Left hindlimb (tissue), 1 donor: ENCODE data around the gene ANKRD29.
"Not testable (repeated sequence)": the region's sequence is repeated elsewhere in the genome, so short reads cannot be mapped to it uniquely, and the experiment has no call there.

ENCODE experiments used
- DNase-seq: peaks from one replicate; pipeline ENCODE4 v3.0.0-alpha.2; 2018

The ANKRD29 gene

DNA sequence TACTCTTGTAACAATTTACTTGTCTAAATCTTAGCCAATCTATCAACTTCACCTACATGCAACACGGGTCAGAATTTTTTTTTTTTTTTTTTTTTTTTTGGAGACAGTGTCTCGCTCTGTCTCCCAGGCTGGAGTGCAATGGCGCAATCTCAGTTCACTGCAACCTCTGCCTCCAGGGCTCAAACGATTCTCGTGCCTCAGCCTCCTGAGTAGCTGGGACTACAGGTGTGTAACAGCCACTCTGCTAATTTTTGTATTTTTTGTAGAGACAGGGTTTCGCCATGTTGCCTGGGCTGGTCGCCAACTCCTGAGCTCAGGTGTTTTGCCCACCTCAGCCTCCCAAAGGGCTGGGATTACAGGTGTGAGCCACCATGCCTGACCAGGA is 49.6 kb downstream of the ANKRD29 start:
- not testable (repeated sequence) for DNase-seq

DNA sequence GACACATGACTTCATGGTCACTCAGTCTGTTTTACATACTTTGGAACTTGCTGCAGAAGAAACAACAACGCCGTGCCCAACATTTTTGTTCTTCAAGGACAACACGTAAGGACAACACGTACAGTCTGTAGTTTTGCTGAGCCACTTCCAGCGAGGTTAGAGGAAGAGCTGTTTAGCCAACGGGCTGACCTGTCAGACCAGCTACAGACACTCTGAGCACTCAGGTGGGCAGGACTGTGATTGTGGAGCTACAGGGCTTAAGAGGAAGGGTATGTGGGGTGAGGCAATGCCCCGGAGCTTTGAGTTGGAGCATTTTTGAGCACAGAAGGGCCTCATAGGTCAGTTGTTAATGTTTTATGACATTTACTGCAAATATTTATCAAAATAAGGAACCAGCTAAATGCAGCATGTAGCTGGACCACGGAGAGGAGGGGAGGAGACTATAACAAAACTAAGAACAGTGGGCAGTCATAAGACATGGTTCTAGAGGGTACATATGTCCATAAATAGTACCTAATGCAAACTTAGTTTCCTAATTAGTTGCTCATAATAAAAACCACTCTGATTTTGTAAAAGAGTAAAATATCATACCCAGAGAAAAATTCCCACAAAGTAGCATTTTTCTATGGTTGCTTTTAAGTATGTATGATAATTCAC is 50.1 kb downstream of the ANKRD29 start:
- DNase-seq: no peak

DNA sequence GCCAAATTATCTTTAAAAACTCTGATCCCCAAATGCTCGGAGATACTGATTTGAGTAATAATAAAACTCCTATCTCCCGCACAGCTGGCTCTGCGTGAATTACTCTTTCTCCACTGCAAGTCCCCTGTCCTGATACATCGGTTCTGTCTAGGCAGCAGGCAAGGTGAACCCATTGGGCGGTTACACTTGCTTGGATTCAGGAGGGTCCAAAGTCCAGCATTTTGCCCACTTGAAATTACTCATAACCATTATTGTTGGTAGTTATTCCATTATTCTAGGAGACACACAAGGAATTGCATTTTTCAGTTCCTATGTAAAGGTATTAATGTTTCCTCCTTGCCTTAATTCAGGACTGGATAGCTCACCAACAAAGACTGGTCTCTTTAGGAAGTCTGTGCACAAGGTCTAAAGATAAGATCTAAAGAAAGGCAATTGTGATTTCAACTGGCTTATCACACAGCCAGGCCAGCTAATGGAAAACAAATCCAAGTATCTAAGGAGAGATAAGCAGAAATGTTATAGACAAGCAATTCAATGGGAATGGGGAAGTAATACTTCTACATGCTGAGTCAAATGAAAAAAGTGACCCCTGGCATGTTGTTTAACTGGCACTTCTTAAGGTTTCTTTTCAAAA is 53.2 kb downstream of the ANKRD29 start:
- no peak for DNase-seq

DNA sequence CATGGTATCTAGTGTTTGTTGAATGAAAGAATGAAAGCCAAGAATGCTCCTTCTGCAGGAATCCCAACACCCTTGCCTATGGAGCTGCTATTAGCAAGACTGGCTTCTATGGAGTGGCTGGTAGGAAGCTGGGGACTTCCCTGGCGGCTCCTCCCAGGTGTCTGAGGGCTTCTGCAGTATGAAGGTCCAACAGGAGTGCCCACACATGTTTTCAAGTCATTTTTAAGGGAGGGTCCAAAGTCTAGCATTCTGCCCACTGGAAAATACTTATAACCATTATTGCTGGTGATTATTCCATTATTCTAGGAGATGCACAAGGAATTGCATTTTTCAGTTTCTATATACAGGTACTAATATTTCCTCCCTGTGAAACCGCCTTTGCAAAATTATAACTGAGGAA is 54.5 kb downstream of the ANKRD29 start:
- no peak for DNase-seq

DNA sequence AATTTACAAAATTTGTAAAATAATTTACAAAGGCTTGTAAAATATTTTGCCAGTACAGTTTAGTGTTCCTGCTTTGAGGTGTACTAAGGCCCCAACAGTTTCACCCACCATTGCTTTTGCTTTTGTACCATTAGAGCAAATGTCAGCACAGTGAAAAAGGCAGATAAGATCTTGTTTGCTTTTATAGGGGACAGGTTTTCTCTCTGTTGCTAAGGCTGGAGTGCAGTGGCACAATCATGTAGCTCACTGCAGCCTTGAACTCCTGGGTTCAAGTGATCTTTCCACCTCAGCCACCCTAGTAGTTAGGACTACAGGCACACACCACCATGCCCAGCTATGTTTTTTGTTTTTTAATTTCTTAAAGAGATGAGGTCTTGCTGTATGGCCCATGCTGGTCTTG is 56.8 kb downstream of the ANKRD29 start:
- no peak for DNase-seq

DNA sequence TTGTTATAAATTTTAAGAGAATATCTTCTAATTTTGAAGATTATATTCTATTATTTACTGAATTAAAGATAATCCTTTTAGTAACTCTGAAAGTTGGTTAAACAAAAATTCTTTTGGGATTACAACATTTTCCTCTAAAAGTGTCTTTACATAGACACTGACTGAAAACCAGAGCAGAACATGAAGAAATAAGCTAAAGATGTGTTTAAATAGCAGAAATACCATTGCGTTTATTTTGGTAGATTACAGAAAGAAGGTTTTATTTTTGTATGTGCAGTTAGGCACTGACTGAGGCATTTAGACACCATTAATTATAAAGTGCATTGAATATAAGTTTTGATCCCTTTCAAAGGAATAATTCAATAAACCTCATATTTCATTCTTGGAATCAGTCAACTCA is 62.9 kb downstream of the ANKRD29 start:
- no peak for DNase-seq

DNA sequence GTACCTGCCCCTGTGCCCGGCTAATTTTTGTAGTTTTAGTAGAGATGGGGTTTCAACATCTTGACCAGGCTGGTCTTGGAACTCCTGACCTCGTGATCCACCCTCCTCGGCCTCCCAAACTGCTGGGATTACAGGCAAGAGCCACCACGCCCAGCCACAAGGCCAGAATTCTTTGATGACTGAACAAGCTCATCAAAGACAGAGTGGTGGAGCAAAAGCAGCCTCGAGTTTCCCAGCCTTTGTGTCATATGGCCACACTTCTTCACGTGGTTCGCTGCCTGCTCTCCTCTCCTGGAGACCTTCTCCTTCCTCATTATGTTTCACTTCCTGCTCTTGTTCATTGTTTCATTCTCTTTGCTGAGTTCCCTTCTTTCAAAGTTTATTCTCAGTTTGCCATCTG is 66.5 kb downstream of the ANKRD29 start:
- no peak for DNase-seq

DNA sequence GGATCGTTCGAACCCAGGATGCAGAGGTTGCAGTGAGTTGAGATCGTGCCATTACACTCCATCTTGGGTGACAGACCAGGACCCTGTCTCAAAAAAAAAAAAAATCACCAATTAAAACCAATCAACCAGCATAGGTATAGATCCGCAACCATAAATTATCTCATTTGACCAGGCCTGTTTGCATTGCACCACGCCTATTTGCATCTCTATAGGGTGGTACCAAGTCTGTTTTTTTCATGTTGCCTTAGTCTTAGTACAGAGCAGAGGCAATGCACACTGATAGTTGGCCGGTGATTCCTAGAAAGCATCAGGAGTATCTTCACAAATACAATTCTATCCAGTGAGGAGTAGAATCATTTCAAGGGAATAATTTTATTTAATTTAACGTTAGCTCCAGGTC is 67.1 kb downstream of the ANKRD29 start:
- DNase-seq: no peak

DNA sequence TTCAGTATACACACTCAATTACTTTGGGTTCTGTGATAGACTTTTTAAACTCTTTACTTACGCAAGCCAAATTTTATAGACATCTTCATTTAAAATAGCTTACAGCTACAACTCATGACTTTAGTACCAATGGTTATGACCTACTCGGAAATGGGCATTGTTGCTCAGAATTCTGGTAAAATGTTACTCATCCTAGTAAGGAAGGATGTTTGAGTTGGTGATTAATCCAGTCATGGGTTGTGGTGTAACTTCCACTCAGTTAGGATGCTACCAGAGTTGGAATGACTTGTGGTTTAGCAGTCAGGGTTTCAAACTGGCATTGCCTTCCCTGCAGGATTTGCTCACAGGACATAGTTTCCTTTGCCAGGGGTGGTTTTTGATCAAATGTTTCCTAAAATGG is 69.0 kb downstream of the ANKRD29 start:
- DNase-seq: no peak

DNA sequence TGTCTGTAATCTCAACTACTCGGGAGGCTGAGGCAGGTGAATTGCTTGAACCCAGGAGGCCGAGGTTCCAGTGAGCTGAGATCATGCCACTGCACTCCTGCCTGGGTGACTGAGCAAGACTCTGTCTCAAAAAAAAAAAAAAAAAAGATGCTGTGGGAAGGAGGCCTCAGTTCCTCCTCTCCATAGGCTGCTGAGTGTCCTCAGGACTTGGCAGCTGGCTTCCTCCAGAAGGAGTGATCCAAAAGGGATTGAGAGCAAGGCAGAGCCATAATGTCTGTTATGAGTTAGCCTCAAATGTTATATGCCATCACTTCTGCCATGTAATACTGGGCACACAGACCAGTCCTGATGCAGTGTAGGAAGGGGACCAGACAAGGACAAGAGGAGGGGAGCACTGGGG is 69.8 kb downstream of the ANKRD29 start:
- DNase-seq: no peak

DNA sequence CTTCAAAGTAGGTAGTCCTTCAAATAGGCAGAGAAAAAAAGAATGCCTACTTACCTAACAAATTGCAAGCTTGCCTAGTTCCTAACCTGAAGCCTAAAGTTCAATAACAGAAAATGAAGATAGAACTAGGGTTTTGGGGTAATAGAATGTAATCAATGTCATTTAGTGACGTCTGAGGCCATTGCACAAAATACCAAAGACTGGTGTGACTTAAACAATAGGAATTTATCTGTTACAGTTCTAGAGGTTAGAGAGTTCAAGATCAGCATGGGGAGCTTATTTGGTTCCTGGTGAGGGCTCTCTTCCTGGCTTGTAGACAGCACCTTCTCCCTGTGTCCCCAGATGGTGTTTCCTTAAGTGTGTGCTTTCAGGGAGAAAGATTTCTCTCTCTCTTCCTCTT is 71.7 kb downstream of the ANKRD29 start:
- no peak for DNase-seq

DNA sequence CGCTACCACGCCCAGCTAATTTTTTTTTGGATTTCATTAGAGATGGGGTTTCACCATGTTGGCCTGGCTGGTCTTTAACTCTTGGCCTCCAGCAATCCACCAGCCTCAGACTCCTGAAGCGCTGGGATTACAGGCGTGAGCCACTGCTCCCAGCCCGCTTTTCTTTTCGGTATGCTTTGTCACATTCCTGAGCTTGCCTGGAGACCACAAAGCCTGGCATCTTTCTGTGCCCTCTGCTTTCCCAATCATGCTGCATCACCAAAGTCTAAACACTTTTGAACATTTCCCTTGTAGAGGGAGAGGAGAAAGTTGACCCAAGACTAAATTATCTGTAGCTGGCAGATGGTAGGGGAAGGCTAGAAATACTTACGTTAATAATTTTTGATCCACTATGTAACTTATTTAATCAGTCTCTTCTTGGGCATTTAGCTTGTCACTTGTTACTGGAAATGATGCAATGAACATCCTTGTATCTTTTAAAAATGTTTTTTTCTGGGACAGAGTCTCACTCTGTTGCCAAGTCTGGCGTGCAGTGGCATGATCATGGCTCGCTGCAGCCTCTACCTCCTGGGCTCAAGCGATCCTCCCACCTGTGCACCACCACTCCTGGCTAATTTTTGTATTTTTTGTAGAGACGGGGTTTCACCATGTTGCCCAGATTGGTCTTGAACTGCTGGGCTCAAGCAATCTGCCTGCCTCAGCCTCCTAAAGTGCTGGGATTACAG is 73.7 kb downstream of the ANKRD29 start:
- DNase-seq: no peak

DNA sequence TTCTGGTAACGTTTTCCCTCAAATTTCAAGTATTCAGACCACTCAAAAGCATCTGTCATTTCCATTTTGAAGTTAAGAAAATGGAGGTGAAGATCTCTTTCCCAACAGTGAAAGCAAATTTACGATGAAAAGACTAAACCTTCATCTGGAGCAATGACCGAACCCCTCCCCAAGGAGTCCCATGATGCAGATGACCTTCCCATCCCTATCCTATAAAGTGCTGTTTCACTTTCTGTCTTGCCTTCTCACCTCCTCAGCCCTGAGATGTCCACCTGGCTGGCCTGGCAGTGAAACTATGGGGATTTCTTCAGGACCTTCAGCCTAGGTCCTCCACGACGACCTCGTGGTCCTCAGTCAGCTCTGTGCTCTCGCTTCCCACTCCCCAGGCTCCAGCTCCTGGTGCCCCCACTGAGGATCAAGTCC is 75.5 kb downstream of the ANKRD29 start:
- DNase-seq: no peak

DNA sequence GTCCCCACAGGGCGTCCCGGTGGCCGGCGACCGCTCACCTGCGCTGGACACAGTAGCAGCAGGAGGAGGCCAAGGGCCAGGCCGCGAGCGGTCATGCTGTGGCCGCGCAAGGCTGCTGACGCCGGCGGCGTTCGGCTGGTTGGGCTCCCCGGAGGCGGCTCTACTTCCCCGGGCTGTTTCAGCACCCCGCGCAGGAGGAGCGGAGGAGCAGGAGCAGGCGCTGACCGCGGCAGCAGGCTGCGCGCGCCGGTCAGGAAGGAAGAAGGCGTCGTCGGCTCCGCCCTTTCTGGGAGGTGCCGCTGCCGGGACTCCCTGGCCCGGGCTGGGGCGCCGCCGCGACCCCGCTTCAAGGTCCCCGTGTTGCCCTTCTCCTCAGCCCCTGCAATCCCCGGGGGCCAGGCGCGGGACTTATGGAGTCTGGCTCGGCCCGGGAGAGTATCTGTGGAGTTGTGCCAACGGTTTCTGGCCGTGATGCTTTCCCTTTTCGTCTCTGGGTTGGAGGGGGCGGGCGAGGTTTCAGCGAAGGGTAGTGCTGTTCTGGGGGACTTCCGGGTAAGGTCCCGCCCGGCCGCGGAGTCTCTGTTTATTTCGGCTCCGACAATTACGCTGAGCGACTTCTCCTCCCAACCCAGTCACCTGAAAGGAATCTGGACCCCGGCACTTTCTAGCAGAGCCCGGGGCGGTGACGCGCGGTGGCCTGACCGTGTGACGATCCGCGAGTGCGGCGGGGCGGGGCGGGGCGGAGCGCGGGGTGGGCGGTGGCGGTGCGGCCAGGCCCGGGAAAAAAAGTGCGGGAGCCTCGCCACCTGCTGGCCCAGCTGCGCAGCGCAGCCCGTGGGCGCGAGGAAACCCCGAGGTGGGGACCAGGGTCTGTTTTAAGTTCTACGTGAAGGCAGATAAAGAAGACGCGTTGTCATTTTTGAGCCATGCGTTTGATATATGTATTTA is 76.2 kb downstream of the ANKRD29 start, which contains the start of gene NPC1:
TSS of gene NPC1 (minus strand) at position 258 of the 948 bp plus-strand sequence. CDS start at position 95, 163 bp downstream.
- DNase-seq: peak; percentile 95

DNA sequence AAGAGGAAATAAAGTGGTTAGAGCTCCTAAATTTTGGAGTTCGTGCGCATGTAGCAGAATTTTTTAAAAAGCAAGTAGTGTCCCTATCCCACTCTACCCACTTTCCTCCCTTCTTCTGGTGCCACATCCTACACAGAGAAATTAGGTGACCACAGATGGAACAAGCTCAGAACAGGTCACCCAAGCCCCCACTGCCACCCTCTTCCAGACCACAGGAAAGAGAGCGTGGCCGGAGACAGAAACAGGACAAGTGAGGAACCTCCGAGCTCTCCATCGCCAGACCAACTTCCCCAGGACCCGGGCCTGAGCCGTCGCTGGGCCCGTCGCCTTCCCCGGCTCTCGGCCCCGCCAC is 76.8 kb downstream of the ANKRD29 start:
- no peak for DNase-seq

DNA sequence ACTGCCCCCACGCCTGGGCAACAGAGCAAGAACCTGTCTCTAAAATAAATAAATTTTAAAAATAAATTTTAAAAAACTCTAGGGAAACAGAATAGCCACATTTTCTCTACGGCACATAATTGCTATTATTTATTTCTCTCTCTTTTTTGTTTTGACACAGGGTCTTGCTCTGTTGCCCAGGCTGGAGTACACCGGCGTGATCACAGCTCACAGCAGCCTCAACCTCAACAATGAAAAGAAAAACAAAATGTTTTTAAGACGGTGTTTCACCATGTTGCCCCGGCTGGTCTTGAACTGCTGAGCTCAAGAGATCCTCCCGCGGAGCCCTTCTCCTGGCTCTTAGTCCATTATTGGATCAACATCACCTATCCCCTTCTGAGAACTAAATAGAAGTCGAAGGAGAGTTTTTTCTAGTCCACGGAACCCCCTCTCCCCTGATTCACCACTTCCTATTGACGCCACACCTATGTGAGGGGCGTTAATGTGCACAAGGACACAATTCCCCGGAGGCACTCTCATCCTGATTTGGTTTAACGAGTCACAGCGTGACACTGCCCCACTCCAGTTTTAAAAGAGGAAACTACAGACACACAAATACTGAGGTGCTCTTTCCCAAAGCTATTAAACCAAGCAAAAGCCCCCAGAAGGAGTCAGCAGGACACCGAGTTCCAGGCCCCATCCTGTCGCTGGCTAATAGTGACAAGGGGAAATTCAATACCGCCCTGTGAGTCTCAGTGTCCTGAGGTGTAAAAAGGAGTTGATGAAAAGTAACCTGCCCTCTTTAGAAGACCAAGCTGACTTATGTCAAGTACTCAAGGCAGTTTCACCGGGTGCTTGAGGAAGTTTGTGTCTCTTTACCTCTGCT is 77.5 kb downstream of the ANKRD29 start:
- no peak for DNase-seq

DNA sequence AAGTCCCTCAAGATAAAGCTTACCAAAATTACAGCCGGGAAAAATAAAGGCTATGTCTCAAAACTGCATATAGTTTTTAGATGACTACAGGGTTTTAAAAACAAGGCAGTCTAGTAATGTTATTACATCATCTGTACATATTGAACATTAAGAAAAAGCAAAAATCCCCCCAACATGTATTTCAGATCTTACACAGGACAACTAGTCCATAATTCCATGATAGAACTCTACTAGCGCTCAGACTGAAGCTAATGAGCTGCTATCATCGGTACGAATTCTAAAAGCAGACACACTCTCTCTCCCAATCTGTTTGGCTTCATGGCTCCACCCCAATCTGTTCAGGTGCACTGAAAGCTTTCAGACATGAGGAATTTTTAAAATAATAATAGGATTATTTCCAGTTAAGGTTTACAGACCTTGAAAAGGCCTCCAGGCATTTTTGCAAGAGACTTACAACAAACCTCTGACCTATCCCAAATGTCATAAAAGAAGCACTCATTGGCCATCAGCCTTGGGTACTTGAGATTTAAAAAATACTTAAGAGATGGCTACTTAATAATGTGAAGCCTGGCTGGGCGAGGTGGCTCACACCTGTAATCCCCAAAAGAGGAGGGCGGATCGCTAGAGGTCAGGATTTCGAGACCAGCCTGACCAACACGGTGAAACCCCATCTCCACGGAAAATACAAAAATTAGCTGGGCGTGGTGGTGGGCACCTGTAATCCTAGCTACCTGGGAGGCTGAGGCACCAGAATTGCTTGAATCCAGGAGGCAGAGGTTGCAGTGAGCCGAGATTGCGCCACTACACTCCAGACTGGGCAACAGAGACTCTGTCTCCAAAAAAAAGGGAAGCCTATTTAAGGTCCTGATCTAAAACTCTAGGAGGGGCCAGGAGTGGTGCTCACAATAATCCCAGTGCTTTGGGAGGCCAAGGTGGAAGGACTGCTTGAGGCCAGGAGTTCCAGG is 78.4 kb downstream of the ANKRD29 start:
- no peak for DNase-seq

DNA sequence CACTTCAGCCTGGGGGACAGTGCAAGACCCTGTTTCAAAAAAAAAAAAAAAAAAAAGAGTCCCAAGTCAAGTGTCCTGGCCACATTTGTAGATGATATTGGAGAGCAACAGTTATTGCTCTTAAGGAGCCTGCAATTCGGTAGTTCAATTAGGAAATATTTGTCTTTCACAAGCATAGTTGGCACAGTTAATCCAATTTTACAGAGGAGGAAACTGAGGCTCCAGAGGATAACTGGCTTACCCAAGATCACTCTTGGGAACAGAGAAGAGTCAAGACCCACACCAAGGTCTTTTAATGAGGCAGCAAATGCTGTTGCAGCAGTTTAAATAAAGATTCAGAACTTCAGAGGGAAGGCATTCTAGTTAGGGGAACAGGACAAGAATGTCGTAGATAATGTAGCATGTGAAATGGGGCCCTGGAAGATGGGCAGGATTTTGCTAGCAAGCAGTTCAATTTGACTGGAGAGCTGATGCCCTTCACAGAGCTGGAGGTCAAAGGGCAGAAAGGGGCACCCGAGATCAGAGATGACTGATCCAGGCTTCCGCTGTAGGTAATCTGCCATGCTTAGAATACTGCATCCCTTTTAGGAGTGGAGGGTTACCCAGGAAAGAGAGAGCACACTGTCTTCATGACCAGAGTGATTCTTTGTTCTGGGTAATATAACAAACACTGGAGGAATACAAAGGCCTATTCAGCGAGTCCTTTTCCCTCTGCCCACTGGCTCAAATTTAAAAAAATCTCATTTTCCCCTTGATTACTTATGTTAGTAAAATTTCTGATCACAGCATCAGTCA is 79.4 kb downstream of the ANKRD29 start:
- no peak for DNase-seq

DNA sequence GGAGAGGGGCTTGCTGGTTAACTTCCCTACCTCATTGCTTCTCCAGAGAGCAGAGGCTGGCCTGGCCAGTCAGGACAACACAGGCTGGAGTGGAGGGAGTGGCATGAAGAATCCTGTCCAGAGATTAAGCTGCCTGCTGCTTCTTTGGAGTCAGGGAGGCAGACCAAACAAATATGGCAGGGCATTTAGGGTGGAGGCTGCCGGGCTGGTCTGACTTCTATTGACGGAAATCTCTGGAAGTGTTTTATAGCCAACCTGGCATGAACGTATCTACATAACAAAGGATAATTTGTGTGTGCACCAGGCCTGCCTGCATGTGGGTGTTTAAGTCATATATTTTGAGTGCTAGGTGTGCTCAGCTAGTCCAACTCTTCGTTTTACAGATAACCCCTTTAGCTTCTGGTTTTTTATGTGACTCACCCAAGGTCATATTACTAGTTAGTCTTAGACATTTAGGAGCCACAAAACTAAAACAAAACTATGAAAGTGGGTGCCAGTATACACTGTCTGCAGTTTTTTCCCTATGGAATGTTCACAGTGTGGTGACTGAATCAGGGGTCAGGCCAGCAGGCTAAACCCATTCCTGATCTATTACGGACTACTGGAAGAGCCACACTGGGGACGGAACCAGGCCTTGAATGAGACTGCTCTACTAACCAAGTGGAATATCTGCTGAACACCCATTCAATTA is 81.9 kb downstream of the ANKRD29 start:
- DNase-seq: no peak
